HG03060 (cell line): ENCODE data around the gene ANOS1.
"Not testable (repeated sequence)": the region's sequence is repeated elsewhere in the genome, so short reads cannot be mapped to it uniquely, and the experiment has no call there.

ENCODE experiments used
- ATAC-seq: cut with Tn5 transposase; IDR thresholded peaks from one replicate; pipeline ENCODE4 v1.9.1; 2021; ENCODE audit warnings: low read depth, moderate number of reproducible peaks; ENCODE audit not compliant: unreplicated experiment

ANOS1 gene, protein sequence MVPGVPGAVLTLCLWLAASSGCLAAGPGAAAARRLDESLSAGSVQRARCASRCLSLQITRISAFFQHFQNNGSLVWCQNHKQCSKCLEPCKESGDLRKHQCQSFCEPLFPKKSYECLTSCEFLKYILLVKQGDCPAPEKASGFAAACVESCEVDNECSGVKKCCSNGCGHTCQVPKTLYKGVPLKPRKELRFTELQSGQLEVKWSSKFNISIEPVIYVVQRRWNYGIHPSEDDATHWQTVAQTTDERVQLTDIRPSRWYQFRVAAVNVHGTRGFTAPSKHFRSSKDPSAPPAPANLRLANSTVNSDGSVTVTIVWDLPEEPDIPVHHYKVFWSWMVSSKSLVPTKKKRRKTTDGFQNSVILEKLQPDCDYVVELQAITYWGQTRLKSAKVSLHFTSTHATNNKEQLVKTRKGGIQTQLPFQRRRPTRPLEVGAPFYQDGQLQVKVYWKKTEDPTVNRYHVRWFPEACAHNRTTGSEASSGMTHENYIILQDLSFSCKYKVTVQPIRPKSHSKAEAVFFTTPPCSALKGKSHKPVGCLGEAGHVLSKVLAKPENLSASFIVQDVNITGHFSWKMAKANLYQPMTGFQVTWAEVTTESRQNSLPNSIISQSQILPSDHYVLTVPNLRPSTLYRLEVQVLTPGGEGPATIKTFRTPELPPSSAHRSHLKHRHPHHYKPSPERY

DNA sequence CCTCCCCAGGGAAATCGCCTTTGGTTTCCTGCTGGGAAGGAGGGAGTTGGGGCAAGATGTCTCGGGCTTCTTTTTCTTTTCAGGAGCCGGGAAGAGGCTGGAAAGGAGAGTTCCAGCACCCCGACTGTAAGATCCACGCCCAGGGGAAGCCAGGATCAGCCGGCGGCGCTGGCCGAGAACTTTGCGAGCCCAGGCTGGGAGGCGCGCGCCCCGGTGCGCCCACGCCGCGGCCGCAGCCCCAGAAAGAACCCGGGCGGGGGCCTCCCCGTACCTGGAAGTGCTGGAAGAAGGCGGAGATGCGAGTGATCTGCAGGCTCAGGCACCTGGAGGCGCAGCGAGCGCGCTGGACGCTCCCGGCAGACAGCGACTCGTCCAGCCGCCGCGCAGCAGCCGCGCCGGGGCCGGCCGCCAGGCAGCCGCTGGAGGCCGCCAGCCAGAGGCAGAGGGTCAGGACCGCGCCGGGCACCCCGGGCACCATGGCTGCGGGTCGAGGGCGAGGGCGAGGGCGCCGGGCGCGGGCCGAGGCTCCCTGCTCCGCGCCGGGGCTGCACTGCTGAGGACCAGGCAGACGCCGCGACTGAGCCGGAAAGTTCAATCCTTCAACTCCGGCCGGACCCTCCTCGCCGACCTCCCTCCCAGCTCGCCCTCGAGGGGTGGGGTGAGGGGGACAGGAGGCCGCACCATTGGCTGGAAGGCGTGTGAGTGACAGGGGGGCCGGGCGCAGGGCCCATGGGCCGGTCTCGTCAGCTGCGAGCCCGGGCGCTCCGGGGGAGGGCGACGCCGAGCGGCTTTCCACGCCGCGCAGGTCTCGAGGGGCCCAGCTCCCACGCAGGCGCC, at the start of gene ANOS1:
Gene ANOS1, minus strand, starts transcription at position 579 of the 837 bp plus-strand sequence. Its CDS starts 101 bp downstream, at position 478.
- no peak for ATAC-seq

DNA sequence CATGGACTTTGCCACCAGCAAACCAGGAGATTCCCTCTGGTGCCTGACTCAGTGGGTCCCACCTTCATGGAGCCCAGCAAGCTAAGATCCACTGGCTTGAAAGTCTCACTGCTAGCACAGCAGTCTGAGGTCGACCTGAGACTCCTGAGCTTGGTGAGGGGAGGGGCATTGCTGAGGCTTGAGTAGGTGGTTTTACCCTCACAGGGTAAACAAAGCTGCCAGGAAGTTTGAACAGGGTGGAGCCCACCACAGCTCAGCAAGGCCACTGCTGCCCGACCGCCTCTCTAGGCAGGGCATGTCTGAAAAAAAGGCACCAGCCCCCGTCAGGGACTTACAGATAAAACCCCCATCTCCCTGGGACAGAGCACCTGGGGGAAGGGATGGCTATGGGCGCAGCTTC, 41.2 kb upstream of the ANOS1 start:
- no peak for ATAC-seq

DNA sequence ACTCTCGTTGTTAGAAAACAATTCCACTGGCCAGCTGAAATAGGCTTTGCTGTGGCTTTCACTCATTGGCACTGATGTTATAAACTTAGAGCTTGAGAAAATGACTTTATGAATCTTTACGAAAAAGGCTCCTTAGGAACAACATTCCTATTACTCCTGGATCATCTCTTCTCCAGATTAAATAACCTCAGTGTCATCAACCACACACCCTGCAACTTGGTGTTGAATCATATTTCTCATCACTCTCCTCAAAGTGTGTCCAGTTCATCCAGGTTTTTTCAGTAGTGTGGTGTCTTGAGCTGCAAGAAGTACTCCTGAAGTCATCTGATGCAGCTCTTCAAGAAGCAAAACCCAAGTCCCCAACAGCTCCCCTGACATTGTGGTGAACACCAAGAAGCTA, 28.1 kb upstream of the ANOS1 start:
- ATAC-seq, result no peak

DNA sequence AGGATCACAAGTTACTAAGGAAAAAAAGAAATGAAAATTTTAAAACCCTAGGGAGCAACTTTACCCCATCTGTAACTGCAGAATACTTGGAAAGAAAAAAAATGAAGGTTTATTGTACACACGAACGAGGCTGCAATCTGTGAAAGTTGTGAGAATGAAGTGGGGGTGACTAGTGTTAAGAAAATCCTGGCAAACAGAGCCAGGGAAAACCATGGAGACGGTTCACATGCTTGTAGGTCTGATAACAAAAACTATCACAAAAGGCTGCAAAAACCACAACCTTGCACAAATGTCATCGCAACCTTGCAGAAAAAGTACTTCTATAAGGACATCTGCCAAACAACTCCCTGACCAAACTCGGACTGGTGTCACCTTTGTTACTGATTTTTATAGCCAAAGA, 26.8 kb upstream of the ANOS1 start:
- ATAC-seq, result not testable (repeated sequence)

DNA sequence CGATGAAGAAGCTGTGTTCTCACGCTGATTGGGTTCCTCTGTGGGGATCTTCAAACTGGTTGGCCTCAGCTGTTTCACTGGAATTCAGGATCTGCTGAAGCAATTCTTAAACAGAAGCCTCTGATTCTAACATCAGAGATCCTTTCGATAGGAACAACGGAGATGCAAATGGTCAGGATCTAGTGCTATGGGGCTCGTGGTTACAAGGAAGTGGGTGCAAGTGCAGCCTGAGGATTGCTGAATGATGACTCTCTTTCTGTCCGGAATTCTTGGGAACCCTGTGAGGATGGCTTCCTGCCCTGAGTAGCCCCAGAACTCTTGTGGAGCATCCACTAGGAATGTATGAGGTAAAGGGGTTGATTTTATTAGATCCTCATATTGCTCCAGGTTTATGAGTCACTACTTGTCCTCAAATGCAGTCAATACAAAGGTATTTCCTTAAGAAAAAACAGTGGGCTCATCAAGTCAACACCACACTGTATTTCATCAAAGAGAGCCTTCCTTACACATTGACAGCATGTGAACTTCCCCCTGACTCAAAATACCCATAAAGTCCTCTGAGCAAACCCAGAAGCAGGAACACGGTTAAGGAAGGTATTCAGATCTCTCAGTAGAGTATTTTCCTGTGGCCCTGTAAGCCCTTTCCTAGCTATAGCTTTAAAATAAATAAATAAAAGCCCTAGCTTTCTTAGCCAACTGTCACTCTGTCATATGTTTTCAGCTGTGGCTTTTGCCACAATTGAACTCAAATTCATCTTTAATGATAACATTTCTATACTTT, 25.9 kb upstream of the ANOS1 start:
- ATAC-seq, result not testable (repeated sequence)

DNA sequence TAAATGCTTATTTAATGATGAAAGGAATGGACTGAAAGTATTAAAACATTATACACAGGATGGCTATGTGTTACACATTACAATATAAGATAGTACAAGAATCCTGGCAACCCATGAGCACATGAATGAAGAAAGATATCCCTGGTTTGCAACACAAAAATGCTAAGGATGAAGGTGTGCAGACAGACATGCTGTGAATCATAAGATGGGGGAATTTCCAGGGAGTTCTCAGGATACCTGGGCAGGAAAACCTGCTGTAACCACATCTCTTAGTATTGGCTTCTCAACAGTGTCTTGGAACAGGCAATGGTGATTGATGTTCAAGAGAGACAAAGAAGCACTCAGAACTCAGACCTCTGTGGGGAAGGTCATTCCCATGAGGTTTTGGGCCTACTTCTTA, 23.9 kb upstream of the ANOS1 start:
- no peak for ATAC-seq

DNA sequence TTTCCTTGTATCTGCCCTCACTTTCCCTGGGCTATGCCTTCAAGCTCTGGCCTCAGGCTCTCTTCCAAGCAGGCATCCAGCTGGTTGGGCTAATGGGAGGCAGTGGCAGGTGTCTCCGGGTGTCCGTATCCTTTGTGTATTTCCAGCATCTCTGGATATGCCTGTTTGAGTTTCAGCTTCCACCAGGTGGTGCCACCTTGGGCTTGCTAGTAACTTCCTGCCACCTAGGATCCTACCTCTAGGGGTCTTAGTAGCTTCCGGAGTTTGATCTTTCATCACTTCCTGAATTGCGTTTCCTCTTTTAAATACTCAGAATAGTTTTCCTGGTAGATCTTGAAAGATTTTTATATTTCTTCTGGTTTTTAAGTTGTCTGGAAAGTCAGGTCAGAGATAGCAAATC, 23.2 kb upstream of the ANOS1 start:
- ATAC-seq, result no peak

DNA sequence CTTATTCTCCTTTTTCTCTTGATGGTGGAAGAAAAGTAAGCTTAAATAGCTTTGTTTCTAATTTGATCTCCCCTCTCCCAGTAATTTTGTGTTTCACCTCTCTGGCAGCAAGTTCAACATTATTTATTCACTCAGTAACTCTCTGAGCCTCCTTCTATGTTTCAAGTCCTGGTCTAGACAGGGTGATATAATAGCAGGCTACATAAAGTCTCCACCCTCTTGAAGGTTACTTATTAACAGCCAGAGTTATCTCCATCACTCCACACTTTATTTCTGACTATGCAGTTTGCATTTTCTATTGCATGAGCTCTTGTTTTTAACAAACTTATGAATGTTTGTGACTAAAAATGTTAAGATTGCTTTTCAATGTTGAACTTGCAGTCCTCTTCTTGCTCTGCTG, 17.8 kb upstream of the ANOS1 start:
- ATAC-seq, result no peak

DNA sequence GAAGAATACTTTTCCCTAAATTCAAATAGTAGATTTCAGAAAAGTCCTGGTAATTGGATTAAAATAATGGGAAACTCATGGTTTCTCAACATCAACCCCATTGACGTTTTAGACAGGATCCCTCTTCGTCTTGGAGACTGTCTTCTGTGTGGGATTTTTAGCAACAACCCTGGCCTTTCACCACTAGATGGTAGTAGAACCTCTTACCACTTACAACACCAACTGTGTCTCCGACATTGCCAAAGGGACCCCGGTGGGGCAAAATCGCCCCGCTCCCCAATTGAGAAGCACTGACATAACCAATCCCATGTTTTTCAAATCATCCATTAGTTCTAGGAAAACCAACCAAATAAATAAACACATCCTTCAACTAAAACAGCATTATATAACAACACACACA, 16.9 kb upstream of the ANOS1 start:
- no peak for ATAC-seq

DNA sequence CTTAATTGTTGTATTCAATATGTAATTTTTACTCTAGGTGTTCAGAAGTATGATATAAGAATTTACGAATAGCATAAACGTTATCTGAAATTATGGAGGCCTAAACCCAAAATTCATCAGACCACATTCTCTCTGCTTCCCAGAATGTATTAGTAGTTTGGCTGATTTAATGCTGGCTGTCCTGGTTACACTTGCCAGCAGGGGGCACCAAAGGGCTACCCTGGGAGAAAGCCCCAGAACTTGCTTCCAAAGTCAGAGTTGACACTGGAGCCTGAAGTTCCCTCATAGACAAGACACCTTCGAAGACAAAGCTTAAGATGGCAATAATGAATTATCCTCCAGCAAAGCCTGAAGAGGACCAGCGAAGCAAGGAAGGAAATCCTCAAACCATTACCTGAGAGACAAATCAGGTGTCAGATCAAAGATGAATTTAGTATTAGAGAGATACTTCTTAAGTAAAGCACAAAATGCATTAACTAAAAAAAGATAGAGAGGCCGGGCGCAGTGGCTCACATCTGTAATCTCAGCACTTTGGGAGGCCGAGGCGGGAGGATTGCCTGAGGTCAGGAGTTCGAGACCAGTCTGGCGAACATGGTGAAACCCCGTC, 11.3 kb upstream of the ANOS1 start:
- no peak for ATAC-seq

DNA sequence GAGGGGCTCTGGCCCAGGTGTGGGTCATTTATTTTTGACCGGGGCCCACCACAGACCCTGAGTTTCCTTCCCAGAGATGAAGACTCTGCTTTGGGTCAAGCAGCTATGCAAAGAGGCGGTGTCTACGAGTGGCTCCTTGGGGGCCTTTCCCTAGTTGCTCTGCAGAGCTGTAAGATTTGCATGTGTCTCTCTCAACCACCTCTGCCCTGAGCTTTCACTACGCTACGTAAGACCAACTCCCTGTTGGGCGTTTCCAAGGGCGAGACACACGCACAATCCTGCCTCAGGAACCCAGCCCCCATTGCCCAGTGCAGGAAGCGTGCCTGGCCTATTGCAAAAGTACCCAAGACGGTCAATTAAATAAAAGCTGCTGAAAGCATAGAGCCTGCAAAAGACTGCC, 10.0 kb upstream of the ANOS1 start:
- ATAC-seq, result no peak

DNA sequence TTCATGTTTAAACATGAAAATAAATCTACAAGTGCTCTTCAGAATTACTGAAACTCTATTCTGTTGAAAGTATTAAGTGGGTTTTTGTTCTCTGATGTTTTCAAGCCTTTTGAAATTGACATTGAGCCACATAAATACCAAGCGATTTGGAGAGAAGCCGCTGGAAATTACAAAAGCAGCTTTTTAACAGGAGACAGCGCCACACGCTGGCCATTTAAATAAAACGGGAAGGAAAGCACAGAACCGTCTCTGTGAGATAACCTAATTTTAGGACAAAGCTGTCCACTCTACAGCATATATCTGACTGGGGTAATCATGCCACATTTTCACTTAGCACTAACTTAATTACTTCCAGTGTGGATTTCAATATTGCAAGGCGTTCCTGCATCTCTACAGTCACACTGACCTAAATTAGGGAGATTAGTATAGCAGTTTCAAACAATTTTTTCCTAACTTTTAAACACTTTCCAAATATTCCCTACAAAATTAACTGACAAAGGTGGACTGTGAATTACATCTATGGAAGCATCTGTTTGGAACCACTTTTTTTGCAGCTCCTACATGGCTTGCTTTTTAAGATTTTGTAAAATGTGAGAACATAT, 6.8 kb upstream of the ANOS1 start:
- ATAC-seq, result no peak

DNA sequence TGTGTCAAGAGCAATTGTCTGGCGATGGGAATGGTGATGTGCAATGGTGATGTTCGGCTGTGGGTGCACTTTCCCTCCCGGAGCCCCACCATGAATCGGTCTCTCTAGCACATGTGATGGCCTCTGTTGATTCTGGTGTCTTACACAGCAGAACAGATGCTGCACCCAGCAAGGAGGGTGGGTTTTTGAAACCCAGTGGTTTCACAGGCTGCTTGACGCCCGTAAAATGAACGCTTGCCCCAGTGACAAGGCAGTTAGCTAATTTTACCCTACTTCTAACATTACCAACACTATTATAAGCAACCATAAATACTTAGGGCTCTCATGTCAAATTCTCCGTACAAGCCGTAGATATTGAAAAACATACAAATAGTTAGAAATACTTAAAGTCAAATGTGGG, 5.9 kb upstream of the ANOS1 start:
- ATAC-seq, result no peak

DNA sequence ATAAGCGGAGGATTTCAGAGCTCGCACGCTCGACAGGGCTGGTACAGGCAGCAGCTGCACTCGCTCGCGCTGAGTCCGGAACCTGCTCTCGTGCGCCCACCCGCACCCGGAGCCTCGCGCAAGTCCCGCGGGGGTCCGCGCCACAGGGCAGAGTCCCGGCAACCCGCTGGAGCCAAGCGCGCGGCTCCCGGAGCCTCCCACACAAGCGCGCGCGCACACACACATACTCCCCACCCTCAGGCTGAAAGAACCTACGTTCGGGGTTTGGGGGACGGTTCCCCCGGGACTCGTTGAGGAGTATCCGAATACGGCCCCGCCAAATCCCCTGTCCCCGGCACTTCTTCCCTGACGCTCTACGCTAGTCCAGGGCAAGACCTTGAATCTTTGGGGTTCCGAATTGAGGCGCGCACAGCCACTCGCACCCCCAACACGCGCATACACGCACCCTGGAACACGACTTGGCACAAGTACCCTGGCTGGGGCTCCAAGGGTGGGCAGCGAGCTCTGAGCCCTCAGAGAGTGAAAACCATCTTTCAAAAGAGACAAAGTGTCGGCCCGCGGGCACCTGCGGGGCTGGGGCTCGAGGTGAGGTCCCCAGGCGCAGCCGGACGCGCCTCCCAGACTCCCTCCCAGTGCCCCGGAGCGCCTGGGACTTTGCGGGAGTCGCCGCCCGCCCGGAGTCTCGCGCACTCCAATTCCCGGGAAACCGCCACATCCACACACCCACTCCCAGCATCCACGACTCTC, 952 bp downstream of the ANOS1 start:
- ATAC-seq, result no peak

DNA sequence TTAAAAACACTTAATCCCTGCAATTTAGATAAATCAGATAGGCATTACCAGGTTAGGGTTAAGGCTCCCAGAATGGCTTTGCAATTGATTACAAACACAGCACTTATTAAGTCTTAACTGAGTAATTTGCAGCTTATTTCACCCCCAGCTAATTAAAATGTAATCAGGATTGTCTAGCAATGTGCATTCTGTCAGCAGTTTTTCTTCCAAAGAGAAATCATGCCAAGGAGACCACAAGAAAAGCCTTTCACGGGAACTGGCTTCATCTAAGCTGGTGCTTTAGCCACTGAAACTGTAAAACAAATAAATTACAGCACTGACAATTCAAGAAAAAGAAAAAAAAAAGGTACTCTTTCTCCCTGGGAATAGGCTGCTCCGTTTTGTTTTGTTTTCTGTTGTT, 2.1 kb downstream of the ANOS1 start:
- no peak for ATAC-seq

DNA sequence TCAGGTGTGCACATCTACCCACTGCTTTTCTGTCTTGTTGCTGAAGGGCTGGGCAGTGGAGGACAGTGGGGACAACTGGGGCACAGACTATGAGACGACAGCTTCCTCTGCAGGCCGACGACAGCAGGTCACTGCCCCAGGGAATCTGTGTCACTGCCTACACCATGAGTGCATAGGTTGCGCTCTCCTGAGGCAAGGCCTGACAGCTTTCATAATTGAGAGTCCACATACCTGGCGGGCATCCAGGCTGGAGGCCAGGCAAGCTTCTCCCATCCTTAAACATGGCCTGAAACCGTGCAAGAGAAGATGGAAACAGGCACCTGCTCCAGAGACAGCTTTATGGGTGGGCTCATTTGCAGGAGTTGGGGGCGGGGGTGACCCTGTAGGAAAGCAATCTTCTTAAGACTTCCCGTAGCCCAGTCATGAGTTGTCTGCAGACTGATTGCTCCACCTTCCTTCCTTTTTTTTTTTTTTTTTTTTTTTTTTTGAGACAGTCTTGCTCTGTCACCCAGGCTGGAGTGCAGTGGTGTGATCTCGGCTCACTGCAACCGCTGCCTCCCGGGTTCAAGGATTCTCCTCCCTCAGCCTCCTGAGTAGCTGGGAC, 2.9 kb downstream of the ANOS1 start:
- no peak for ATAC-seq

DNA sequence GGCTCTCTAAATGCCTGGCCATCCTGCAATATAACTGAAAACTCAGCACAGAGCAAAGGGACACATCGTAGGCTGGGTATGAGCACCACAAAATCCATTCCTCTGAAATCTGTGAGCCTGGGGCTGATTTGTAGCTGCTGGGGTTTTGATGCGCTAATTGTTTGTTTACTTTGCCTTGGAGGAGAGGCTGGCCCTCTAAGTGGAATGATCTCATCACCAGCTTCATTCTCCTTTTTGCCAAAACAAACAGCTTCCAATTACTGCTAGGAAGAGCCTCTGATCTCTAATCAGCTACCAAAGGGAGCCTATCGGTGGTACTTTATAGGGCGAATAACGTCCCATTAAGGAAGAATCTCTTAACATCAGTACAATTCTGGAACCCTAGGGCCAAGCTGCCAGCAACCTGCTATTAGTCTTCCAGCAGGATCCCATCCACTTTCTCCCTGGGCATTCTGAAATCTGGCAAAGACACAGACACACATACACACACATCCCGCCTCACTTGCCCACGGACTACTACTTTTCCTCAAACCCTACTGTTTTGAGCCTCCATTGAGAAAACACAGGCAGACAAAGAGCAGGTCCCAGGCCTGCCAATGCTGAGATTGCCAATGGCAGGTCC, 5.8 kb downstream of the ANOS1 start:
- no peak for ATAC-seq

DNA sequence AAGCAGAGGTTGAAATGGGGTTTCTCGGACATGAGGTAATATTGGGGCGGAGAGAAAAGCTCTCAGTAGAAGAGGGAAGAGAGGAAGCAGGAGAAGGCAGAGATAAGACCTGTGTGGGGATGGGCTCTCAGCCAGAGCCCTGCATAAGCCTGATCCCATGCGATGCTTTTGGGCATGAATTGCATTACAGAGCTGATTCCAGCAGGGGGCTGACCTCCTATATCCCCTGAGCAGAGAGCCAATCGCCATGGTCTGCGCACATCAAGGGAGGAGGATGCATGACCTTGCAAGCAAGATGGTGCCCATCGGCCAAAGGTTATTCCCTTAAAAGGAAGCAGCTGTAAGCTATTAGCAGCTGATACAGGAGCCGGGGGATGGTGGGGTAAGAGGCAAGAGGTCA, 7.6 kb downstream of the ANOS1 start:
- no peak for ATAC-seq
